HG03097 (cell line): ENCODE data around the gene UCHL3.

Experiments used
- ATAC-seq: cut with Tn5 transposase; IDR thresholded peaks from one replicate; pipeline ENCODE4 v1.9.1; 2021; ENCODE audit not compliant: unreplicated experiment, low FRiP score

Gene UCHL3

GRCh38 chr13:75618308-75618707, 68.7 kb downstream of the UCHL3 start:
- no peak for ATAC-seq

GRCh38 chr13:75620020-75620419, 70.4 kb downstream of the UCHL3 start:
- ATAC-seq, result no peak

GRCh38 chr13:75621147-75621546, 71.6 kb downstream of the UCHL3 start:
- ATAC-seq, result no peak

- ATAC-seq, result no peak
Measured at GRCh38 chr13:75628801-75629200, 79.2 kb downstream of the UCHL3 start.

GRCh38 chr13:75633285-75633684, 83.7 kb downstream of the UCHL3 start:
- no peak for ATAC-seq

- peak; percentile 8 for ATAC-seq
Measured at GRCh38 chr13:75635101-75635827, 85.7 kb downstream of the UCHL3 start.

- peak; percentile 63 for ATAC-seq
Measured at GRCh38 chr13:75635828-75636435, 86.3 kb downstream of the UCHL3 start, which contains the start of gene LMO7. LMO7 (plus strand) TSS chr13:75636330; CDS start chr13:75636658, 328 bp downstream.

- ATAC-seq, result peak; percentile 49
Measured at GRCh38 chr13:75636436-75637180, 87.0 kb downstream of the UCHL3 start.

GRCh38 chr13:75637181-75637750, 87.7 kb downstream of the UCHL3 start:
- no peak for ATAC-seq

- no peak for ATAC-seq
Measured at GRCh38 chr13:75639454-75639853, 89.9 kb downstream of the UCHL3 start.

GRCh38 chr13:75641026-75641425, 91.4 kb downstream of the UCHL3 start:
- ATAC-seq, result no peak

- ATAC-seq, result no peak
Measured at GRCh38 chr13:75643182-75643581, 93.6 kb downstream of the UCHL3 start.

GRCh38 chr13:75643693-75644092, 94.1 kb downstream of the UCHL3 start:
- no peak for ATAC-seq

GRCh38 chr13:75645141-75645540, 95.5 kb downstream of the UCHL3 start:
- ATAC-seq, result no peak

- ATAC-seq, result peak; percentile 52
Measured at GRCh38 chr13:75647126-75647784, 97.7 kb downstream of the UCHL3 start.

GRCh38 chr13:75648446-75648845, 98.9 kb downstream of the UCHL3 start:
- ATAC-seq, result no peak

GRCh38 chr13:75651013-75651412, 101.4 kb downstream of the UCHL3 start:
- ATAC-seq, result no peak

GRCh38 chr13:75652726-75653125, 103.1 kb downstream of the UCHL3 start:
- ATAC-seq, result no peak
